IMR-90 (cell line): ENCODE results near the gene IL1RAP.

Experiments used
- FOS ChIP-seq: fragments of 150-350 bp; IDR thresholded peaks from 2 replicates; pipeline ENCODE4 v1.6.1; 2016; ENCODE audit warnings: low read depth, low read length
- SMC3 ChIP-seq: fragments of 150-350 bp; IDR thresholded peaks from 2 replicates; pipeline ENCODE4 v1.6.1; 2016; ENCODE audit warnings: low read depth, mild to moderate bottlenecking, antibody characterized with exemption, low read length, moderate library complexity
- TF ChIP-seq, protein P1 (sequence below): conservative IDR thresholded peaks from 2 replicates; pipeline ENCODE4 v1.5.1; 2012; ENCODE audit warnings: mild to moderate bottlenecking, low read depth, low read length, improper control_type of control experiment

DNA sequence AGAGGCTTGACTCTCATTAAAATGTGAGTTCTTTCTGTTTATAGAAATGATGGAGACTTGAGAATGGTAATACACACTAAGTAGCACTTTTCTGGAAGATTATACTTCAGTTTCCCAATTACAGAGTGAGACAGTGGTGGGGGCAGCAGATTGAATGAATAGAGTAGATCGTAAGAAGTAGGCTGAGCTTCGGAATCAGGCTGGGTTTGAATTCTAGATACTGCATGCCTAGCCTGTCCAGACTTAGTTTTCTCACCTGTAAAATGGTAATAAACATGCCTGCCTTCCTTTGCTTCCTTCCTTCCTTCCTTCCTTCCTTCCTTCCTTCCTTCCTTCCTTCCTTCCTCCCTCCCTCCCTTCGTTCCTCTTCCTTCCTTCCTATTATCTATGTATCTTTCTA lies 8.1 kb downstream of the IL1RAP start:
- TF ChIP-seq SMC3, result no peak
- TF ChIP-seq, protein P1, sequence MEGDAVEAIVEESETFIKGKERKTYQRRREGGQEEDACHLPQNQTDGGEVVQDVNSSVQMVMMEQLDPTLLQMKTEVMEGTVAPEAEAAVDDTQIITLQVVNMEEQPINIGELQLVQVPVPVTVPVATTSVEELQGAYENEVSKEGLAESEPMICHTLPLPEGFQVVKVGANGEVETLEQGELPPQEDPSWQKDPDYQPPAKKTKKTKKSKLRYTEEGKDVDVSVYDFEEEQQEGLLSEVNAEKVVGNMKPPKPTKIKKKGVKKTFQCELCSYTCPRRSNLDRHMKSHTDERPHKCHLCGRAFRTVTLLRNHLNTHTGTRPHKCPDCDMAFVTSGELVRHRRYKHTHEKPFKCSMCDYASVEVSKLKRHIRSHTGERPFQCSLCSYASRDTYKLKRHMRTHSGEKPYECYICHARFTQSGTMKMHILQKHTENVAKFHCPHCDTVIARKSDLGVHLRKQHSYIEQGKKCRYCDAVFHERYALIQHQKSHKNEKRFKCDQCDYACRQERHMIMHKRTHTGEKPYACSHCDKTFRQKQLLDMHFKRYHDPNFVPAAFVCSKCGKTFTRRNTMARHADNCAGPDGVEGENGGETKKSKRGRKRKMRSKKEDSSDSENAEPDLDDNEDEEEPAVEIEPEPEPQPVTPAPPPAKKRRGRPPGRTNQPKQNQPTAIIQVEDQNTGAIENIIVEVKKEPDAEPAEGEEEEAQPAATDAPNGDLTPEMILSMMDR, result no peak
- no peak for TF ChIP-seq FOS
